CD14-positive monocyte (primary cell): ENCODE measurements around the gene PPM1D. TPM values are rescaled to one million over a fixed set of nuclear protein-coding genes. Genes with fewer than 3 reads are reported as not detected.
"Not testable (repeated sequence)": the region's sequence is repeated elsewhere in the genome, so short reads cannot be mapped to it uniquely, and the experiment has no call there.

ENCODE experiments used
- DNase-seq, 3 donors: peaks; one replicate each; pipeline ENCODE4 v3.0.0-alpha.2; 2011 to 2022
- H2AFZ ChIP-seq: 2 replicates; pipeline ENCODE4 v1.6.0; 2012; ENCODE audit warnings: mild to moderate bottlenecking, low read depth, low read length, inconsistent platforms; ENCODE audit not compliant: insufficient read depth, poor library complexity, severe bottlenecking
- H3K27ac ChIP-seq, 2 donors: 1 replicate in 1 of 2; 2 replicates in 1 of 2; pipeline ENCODE4 v1.5.1; 2012 to 2013; ENCODE audit warnings: low read length in 2 of 2, control low read depth in 1 of 2, inconsistent platforms in 1 of 2, low read depth in 1 of 2, mild to moderate bottlenecking in 1 of 2
- H3K27me3 ChIP-seq, 2 donors: one replicate each; pipeline versions ENCODE4 v1.6.0 to v1.6.1; 2011 to 2013; ENCODE audit warnings: low read length in 2 of 2; ENCODE audit not compliant: control insufficient read depth in 2 of 2, insufficient read depth in 2 of 2
- H3K36me3 ChIP-seq, 2 donors: replicated peaks in 1 of 2; 1 replicate in 1 of 2; 2 replicates in 1 of 2; pipeline versions ENCODE4 v1.5.1 to v1.6.1; 2012 to 2013; ENCODE audit warnings: low read length in 2 of 2, control low read depth in 1 of 2, inconsistent platforms in 1 of 2, mild to moderate bottlenecking in 1 of 2; ENCODE audit not compliant: insufficient read depth in 2 of 2, control insufficient read depth in 1 of 2
- H3K4me1 ChIP-seq, 2 donors: 1 replicate in 1 of 2; 2 replicates in 1 of 2; pipeline versions ENCODE4 v1.5.1 to v1.6.1; 2012 to 2013; ENCODE audit warnings: low read length in 2 of 2, control low read depth in 1 of 2, inconsistent platforms in 1 of 2, mild to moderate bottlenecking in 1 of 2, moderate library complexity in 1 of 2; ENCODE audit not compliant: insufficient read depth in 2 of 2, control insufficient read depth in 1 of 2
- H3K4me2 ChIP-seq: replicated peaks from 2 replicates; pipeline ENCODE3; 2012; ENCODE audit warnings: low read length, moderate library complexity, mild to moderate bottlenecking; ENCODE audit not compliant: poor library complexity, severe bottlenecking; ENCODE audit errors: extremely low read depth
- H3K4me3 ChIP-seq, 3 experiments: fragments of 200-600 bp in 1 of 3; sonication (generic) in 1 of 3; replicated peaks in 1 of 3; 1 replicate in 2 of 3; 2 replicates in 1 of 3; pipeline ENCODE4 v1.5.1; 2011 to 2013; ENCODE audit warnings: low read length in 3 of 3, mild to moderate bottlenecking in 3 of 3, control low read depth in 2 of 3, low read depth in 2 of 3, inconsistent platforms in 1 of 3, moderate library complexity in 1 of 3
- H3K79me2 ChIP-seq: 2 replicates; pipeline ENCODE4 v1.6.0; 2012; ENCODE audit warnings: mild to moderate bottlenecking, control low read depth, inconsistent platforms, low read length, moderate library complexity; ENCODE audit not compliant: insufficient read depth
- H3K9ac ChIP-seq: 2 replicates; pipeline ENCODE4 v1.6.0; 2017; ENCODE audit warnings: low read length, mild to moderate bottlenecking; ENCODE audit not compliant: insufficient read depth, poor library complexity, severe bottlenecking
- H3K9me3 ChIP-seq, 2 donors: replicated peaks in 1 of 2; 1 replicate in 1 of 2; 2 replicates in 1 of 2; pipeline versions ENCODE4 v1.5.1 to v1.6.1; 2012 to 2013; ENCODE audit warnings: low read length in 2 of 2, control low read depth in 1 of 2; ENCODE audit not compliant: control insufficient read depth in 1 of 2, insufficient read depth in 1 of 2
- H4K20me1 ChIP-seq: 2 replicates; pipeline ENCODE4 v1.6.0; 2012; ENCODE audit warnings: mild to moderate bottlenecking, low read length, control low read depth, moderate library complexity; ENCODE audit not compliant: insufficient read depth
- H3K27ac Mint-ChIP-seq, 7 donors: one replicate each; pipeline ENCODE4 v1.8.0; 2020; ENCODE audit warnings: mild to moderate bottlenecking in 7 of 7, mixed read lengths in 7 of 7, moderate library complexity in 6 of 7, inconsistent platforms in 2 of 7
- H3K27me3 Mint-ChIP-seq, 3 donors: one replicate each; pipeline ENCODE4 v1.8.0; 2021 to 2022; ENCODE audit warnings: low read depth in 3 of 3, mild to moderate bottlenecking in 3 of 3, mixed read lengths in 3 of 3, moderate library complexity in 3 of 3, inconsistent platforms in 1 of 3
- H3K36me3 Mint-ChIP-seq, 2 donors: one replicate each; pipeline ENCODE4 v1.8.0; 2020; ENCODE audit warnings: mixed read lengths in 2 of 2, inconsistent platforms in 1 of 2, mild to moderate bottlenecking in 1 of 2
- H3K4me1 Mint-ChIP-seq: one replicate; pipeline ENCODE4 v1.8.0; 2020; ENCODE audit warnings: mild to moderate bottlenecking, mixed read lengths
- H3K4me3 Mint-ChIP-seq, 2 donors: one replicate each; pipeline ENCODE4 v1.8.0; 2020; ENCODE audit warnings: mild to moderate bottlenecking in 2 of 2, mixed read lengths in 2 of 2, moderate library complexity in 1 of 2
- H3K9me3 Mint-ChIP-seq, 7 donors: one replicate each; pipeline ENCODE4 v1.8.0; 2020 to 2022; ENCODE audit warnings: mixed read lengths in 7 of 7, mild to moderate bottlenecking in 6 of 7, moderate library complexity in 6 of 7, inconsistent platforms in 2 of 7
- CTCF ChIP-seq: fragments of 200-600 bp; IDR thresholded peaks from one replicate; pipeline ENCODE4 v1.8.0; 2022; ENCODE audit warnings: antibody characterized with exemption, mild to moderate bottlenecking
- WGBS: methylation state at CpG from one replicate; pipeline ENCODE4 v1.1.5; 2013; ENCODE audit warnings: missing lambda C conversion rate; ENCODE audit not compliant: insufficient coverage; 5-methylcytosine and 5-hydroxymethylcytosine counted together
- intact Hi-C, 2 donors: fragments of 100-400 bp; cut with micrococcal nuclease; formaldehyde crosslinking; loops; one replicate each; pipeline versions ENCODE4 v1.15.0 to v1.15.1; 2023
- polyA plus RNA-seq, 3 donors: library from polyadenylated mRNA; depleted of rRNA in 1 of 3; unstranded in 2 of 3; stranded (reverse) in 1 of 3; fragments of 300-500 nt in 2 of 3; fragments of >200 nt in 1 of 3; fragmentation: Illumina TruSeq in 2 of 3; gene quantifications; 1 replicate in 2 of 3; 2 replicates in 1 of 3; pipeline ENCODE4 v1.2.3, GENCODE V29; 2012 to 2021

PPM1D gene
- polyA plus RNA-seq, 3 donors: 4.7 to 7.3 (median 7.2) TPM

DNA sequence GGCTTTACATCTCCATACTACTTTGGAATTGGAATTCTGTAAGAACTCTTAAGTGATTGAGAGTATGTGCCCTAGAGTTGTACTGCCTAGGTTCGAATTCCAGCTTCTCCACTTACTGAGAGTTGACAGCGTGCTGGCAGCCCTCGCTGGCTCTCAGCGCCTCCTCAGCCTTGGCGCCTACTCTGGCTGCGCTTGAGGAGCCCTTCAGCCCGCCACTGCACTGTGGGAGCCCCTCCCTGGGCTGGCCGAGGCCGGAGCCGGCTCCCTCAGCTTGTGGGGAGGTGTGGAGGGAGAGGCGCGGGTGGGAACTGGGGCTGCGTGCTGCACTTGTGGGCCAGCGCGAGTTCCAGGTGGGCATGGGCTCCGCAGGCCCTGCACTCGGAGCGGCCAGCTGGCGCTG is 13.3 kb downstream of the PPM1D start:
- H3K36me3 Mint-ChIP-seq: peaks cover 10 to 19% of the 10 kb centered on the region in 2 donors
- H3K27ac Mint-ChIP-seq: no peak overlapping the region
- TF ChIP-seq CTCF: no peak

DNA sequence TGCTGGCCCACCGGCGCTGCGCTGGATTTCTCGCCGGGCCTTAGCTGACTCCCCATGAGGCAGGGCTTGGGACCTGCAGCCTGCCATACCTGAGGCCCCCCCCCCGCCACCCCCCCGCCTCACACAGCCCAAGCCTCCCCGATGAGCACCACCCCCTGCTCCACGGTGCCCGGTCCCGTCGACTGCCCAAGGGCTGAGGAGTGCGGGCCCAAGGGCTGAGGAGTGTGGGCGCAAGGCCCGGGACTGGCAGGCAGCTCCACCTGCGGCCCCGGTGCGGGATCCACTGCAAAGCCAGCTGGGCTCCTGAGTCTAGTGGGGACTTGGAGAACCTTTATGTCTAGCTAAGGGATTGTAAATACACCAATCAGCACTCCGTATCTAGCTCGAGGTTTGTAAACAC is 13.8 kb downstream of the PPM1D start:
- 98% methylated on average over 12 of the region's 20 CpGs for WGBS
- H3K4me1 ChIP-seq, H3K4me2 ChIP-seq, H3K9me3 Mint-ChIP-seq, H3K9ac ChIP-seq, H3K27ac ChIP-seq, H3K27ac Mint-ChIP-seq, H3K27me3 ChIP-seq, H3K4me3 Mint-ChIP-seq, H3K9me3 ChIP-seq, intact Hi-C loops, DNase-seq, H3K4me3 ChIP-seq, H3K27me3 Mint-ChIP-seq, H2AFZ ChIP-seq: not testable (repeated sequence)
- peaks cover 3 to 27% of the 10 kb centered on the region in 2 donors for H3K36me3 ChIP-seq
- H3K79me2 ChIP-seq: peaks cover 100% of the 10 kb centered on the region
- H3K4me1 Mint-ChIP-seq: peaks cover 14% of the 10 kb centered on the region
- peaks cover 100% of the 10 kb centered on the region for H4K20me1 ChIP-seq
- H3K36me3 Mint-ChIP-seq: peaks cover 10 to 22% of the 10 kb centered on the region in 2 donors

More for the DNA sequence above, 13.3 kb downstream of the PPM1D start:
- DNase-seq: no peak
- no peaks in the 10 kb centered on the region for H3K9me3 Mint-ChIP-seq
- Histone ChIP-seq H3K36me3 (peaks cover 3 to 23% of the 10 kb centered on the region in 2 donors), H2AFZ (no peak overlapping the region), H3K4me2 (no peak overlapping the region), H3K79me2 (peaks cover 100% of the 10 kb centered on the region), H3K9ac (no peak overlapping the region), H3K4me1 (no peaks in the 10 kb centered on the region), H3K27me3 (no peaks in the 10 kb centered on the region), H3K9me3 (no peaks in the 10 kb centered on the region), H3K4me3 (no peak overlapping the region), H4K20me1 (peaks cover 100% of the 10 kb centered on the region), H3K27ac (no peak overlapping the region)
- WGBS: 98% methylated on average over 14 of the region's 19 CpGs
- peaks cover 13% of the 10 kb centered on the region for H3K4me1 Mint-ChIP-seq
- no peak overlapping the region for H3K4me3 Mint-ChIP-seq
- no peaks in the 10 kb centered on the region for H3K27me3 Mint-ChIP-seq
- intact Hi-C loops: no loop called here

GRCh38 chr17:60614247-60614646 is 14.3 kb downstream of the PPM1D start:
- DNase-seq, H3K4me3 ChIP-seq, H3K27me3 Mint-ChIP-seq, H3K27ac ChIP-seq, intact Hi-C loops, H3K9me3 Mint-ChIP-seq, H3K4me3 Mint-ChIP-seq, H3K9ac ChIP-seq, H3K9me3 ChIP-seq, H2AFZ ChIP-seq, H3K4me2 ChIP-seq, H3K27me3 ChIP-seq, H3K4me1 ChIP-seq: not testable (repeated sequence)
- H3K79me2 ChIP-seq: peaks cover 100% of the 10 kb centered on the region
- peaks cover 3 to 27% of the 10 kb centered on the region in 2 donors for H3K36me3 ChIP-seq
- 94% methylated on average over 2 of the region's 3 CpGs for WGBS
- H4K20me1 ChIP-seq: peaks cover 100% of the 10 kb centered on the region
- H3K36me3 Mint-ChIP-seq: peaks cover 10 to 22% of the 10 kb centered on the region in 2 donors
- peak overlapping the region in 1 of 7 donors; percentile 50 for H3K27ac Mint-ChIP-seq
- peaks cover 18% of the 10 kb centered on the region for H3K4me1 Mint-ChIP-seq
